K562 (cell line): ENCODE results near the gene STRN3. TPM values are rescaled to one million over a fixed set of nuclear protein-coding genes. Genes with fewer than 3 reads are reported as not detected.

Experiments used
- HMBOX1 ChIP-seq: sonication (generic); IDR thresholded peaks from 2 replicates; pipeline ENCODE4 v1.6.1; 2016
- ILF3 ChIP-seq: fragments of 450-650 bp; IDR thresholded peaks from 2 replicates; pipeline ENCODE4 v1.6.1; 2018; ENCODE audit warnings: antibody characterized with exemption, mild to moderate bottlenecking, moderate library complexity, borderline replicate concordance
- NCOA4 ChIP-seq: fragments of 450-650 bp; IDR thresholded peaks from 2 replicates; pipeline ENCODE4 v1.6.1; 2018; ENCODE audit warnings: mild to moderate bottlenecking; ENCODE audit not compliant: partially characterized antibody
- ZNF318 ChIP-seq, 2 experiments: fragments of 450-650 bp; IDR thresholded peaks; 2 replicates each; pipeline ENCODE4 v1.6.1; 2016; ENCODE audit warnings: mild to moderate bottlenecking in 2 of 2, borderline replicate concordance in 1 of 2, low read depth in 1 of 2, moderate library complexity in 1 of 2
- ZNF324 ChIP-seq: fragments of 250-450 bp; sonication (Bioruptor Pico); IDR thresholded peaks from 2 replicates; pipeline ENCODE4 v1.4.0; 2020; ENCODE audit warnings: mild to moderate bottlenecking
- polyA plus RNA-seq, 8 experiments: library from polyadenylated mRNA; depleted of rRNA in 4 of 8; stranded (reverse) in 5 of 8; unstranded in 3 of 8; fragments of >200 nt; fragmentation: Nextera tagmentation in 2 of 8; fragmentation: Illumina TruSeq in 1 of 8; extraction: Ambion mirVana in 2 of 8; extraction: Trizol in 1 of 8; gene quantifications; 2 replicates each; pipeline versions ENCODE4 v1.2.1 to v1.2.3, GENCODE V29; 2011 to 2014; ENCODE audit warnings: inconsistent platforms in 1 of 8, missing spikeins in 1 of 8
- total RNA-seq, 7 experiments: library from RNA; depleted of rRNA in 6 of 7; stranded (reverse); fragments of >200 nt in 6 of 7; fragmentation: Illumina TruSeq in 2 of 7; extraction: Trizol in 2 of 7; gene quantifications; 2 replicates each; pipeline versions ENCODE4 v1.2.1 to v1.2.3, GENCODE V29; 2011 to 2021; ENCODE audit warnings: low replicate concordance in 1 of 7

STRN3 gene
- total and polyA plus RNA-seq, 9 of the 15 experiments (the other 6 are each of a cell fraction or from before 2014, with no cell fraction given) = 5.9 to 29.1 (median 16.0) TPM

GRCh38 chr14:30991408-30991807 lies 34.8 kb downstream of the STRN3 start (continued):
- TF ChIP-seq ZNF318 (IDR thresholded peaks at IDR 0.05; ENCODE audit: borderline replicate concordance in 1 of 2, low read depth in 1 of 2) (no peak), ZNF324 (CRISPR knock-in tag) (no peak), NCOA4 (no peak), ILF3 (no peak), HMBOX1 (no peak)
